Measurements from ENCODE around the gene BLOC1S5. TPM values are rescaled to one million over a fixed set of nuclear protein-coding genes. Genes with fewer than 3 reads are reported as not detected.

The BLOC1S5 gene, protein sequence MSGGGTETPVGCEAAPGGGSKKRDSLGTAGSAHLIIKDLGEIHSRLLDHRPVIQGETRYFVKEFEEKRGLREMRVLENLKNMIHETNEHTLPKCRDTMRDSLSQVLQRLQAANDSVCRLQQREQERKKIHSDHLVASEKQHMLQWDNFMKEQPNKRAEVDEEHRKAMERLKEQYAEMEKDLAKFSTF
- total RNA-seq (33.7 TPM), polyA plus RNA-seq (6.3 TPM)

DNA sequence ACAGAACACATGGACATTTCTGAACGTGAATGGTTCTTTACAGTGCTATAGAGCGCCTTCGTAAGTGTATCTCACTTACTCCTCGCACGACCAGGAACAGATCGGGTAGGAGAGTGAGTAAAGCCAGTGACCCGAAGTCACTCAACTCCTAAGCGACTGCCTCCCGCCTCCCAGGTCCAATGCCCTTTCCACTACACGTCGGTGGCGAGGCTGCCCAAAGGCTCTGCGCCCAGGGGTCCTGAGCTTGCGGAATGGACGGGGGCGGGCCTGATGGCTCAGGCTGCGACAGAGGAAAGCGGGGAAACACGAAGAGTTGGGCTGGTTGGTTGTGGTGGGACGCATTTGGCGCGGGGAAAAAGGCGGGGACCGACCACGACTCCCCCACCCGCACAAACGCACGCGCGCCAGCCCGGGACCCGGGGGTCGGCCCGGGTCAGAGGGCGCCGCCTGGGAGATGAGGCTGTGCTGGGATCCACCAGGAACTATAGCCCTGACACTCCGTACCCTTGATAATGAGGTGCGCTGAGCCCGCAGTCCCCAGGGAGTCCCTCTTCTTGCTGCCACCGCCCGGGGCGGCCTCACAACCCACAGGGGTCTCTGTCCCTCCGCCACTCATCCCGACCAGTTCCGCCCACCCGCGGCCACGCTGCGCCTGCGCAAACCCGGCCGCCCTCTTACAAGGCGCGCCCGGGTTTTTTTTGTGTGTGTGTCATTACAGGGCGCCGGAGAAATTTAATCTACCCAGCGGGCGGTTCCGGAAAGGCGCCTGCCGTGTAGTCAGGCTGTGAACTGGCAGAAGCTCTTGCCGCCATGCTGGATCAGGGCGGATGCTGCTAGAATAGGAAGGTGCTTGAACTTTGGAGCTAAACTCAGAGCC is at the start of gene BLOC1S5:
BLOC1S5 (minus strand) TSS at position 629 of the 877 bp plus-strand sequence; CDS start at position 616, 13 bp downstream.
- no peaks in the 10 kb centered on the region for H3K4me1 ChIP-seq (ENCODE audit: insufficient read depth)
- no peaks in the 10 kb centered on the region for H3K36me3 ChIP-seq (ENCODE audit: insufficient read depth)
- H3K27ac ChIP-seq (ENCODE audit: low read depth), result peak within 1 kb of the TSS; percentile 92
- H3K4me3 ChIP-seq (ENCODE audit: low read depth, low read length), result peak within 1 kb of the TSS; percentile 54
- WGBS, result under 1% methylated on average over 64 of the region's 64 CpGs
- peak; percentile 96 for DNase-seq (ENCODE audit: extremely low spot score)

- no peaks in the 10 kb centered on the region for H3K4me1 ChIP-seq (ENCODE audit: insufficient read depth)
- 51% methylated on average over 4 of the region's 4 CpGs for WGBS
- DNase-seq (ENCODE audit: extremely low spot score), result no peak
- no peaks in the 10 kb centered on the region for H3K36me3 ChIP-seq (ENCODE audit: insufficient read depth)
- no peak overlapping the region for H3K4me3 ChIP-seq (ENCODE audit: low read depth, low read length)
- H3K27ac ChIP-seq (ENCODE audit: low read depth), result no peak overlapping the region
These were observed 49.0 kb upstream of the BLOC1S5 start for GRCh38 chr6:8113131-8113654.

DNA sequence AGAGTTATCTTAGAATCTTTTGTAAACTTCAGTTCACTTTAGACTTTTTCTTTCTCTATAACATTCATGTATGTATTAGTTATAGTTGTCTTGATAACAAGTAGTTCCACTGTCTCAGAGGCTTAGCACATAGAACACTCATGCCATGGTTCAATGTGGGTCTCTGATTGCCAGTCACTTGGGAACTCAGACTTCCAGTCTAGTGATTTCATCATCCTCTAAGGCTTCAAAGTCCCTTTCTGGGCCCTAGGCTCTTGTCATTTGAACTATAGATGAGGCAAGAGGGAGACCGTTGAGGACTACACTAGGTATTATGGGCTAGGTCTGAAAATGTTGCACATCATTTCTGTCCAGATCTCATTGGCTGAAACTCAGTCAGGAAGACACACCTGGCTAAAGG is 46.5 kb upstream of the BLOC1S5 start:
- no peaks in the 10 kb centered on the region for H3K36me3 ChIP-seq (ENCODE audit: insufficient read depth)
- WGBS, result 88% methylated on average over 1 of the region's 1 CpG
- H3K27ac ChIP-seq (ENCODE audit: low read depth), result no peak overlapping the region
- H3K4me3 ChIP-seq (ENCODE audit: low read depth, low read length), result no peak overlapping the region
- H3K4me1 ChIP-seq (ENCODE audit: insufficient read depth), result no peaks in the 10 kb centered on the region
- DNase-seq (ENCODE audit: extremely low spot score), result no peak

DNA sequence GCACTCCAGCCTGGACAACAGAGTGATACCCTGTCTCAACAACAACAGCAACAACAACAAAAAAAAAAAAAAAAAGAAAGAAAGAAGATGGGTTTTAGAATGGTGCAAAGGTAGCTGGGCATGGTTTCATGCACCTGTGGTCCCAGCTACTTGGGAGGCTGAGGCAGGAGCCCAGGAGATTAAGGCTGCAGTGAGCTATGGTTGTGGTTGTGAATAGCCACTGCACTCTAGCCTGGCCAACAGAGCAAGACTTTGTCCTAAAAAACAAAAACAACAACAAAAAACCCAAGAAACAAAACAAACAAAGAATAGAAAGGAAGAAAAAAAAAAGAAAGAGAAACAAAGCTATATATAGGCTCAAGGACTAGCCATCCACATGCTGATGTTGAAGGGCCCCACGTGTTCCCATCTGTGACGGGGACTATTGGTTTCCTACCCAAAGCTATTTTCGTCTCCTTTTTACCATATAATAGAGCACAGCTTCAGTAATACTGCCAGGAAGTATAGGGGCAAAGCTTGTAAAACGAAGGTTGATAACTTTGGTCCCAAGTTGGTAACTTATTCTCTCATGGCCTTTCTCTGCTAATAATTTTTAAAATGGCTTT is 46.0 kb upstream of the BLOC1S5 start:
- DNase-seq (ENCODE audit: extremely low spot score), result no peak
- WGBS, result 65% methylated on average over 4 of the region's 4 CpGs

GRCh38 chr6:8108759-8109539 is 44.8 kb upstream of the BLOC1S5 start:
- H3K27ac ChIP-seq (ENCODE audit: low read depth), result no peak overlapping the region
- no peak for DNase-seq (ENCODE audit: extremely low spot score)
- no peak overlapping the region for H3K4me3 ChIP-seq (ENCODE audit: low read depth, low read length)
- no peaks in the 10 kb centered on the region for H3K36me3 ChIP-seq (ENCODE audit: insufficient read depth)
- WGBS, result 74% methylated on average over 13 of the region's 13 CpGs
- H3K4me1 ChIP-seq (ENCODE audit: insufficient read depth), result no peaks in the 10 kb centered on the region

More for the DNA sequence above, 46.0 kb upstream of the BLOC1S5 start:
- Histone ChIP-seq H3K4me3 (ENCODE audit: low read depth, low read length) (no peak overlapping the region), H3K27ac (ENCODE audit: low read depth) (no peak overlapping the region), H3K4me1 (ENCODE audit: insufficient read depth) (no peaks in the 10 kb centered on the region), H3K36me3 (ENCODE audit: insufficient read depth) (no peaks in the 10 kb centered on the region)

- no peak overlapping the region for H3K4me3 ChIP-seq (ENCODE audit: low read depth, low read length)
- no peak overlapping the region for H3K27ac ChIP-seq (ENCODE audit: low read depth)
- WGBS, result 64% methylated on average over 4 of the region's 4 CpGs
These were observed 44.0 kb upstream of the BLOC1S5 start for GRCh38 chr6:8108031-8108660.

DNA sequence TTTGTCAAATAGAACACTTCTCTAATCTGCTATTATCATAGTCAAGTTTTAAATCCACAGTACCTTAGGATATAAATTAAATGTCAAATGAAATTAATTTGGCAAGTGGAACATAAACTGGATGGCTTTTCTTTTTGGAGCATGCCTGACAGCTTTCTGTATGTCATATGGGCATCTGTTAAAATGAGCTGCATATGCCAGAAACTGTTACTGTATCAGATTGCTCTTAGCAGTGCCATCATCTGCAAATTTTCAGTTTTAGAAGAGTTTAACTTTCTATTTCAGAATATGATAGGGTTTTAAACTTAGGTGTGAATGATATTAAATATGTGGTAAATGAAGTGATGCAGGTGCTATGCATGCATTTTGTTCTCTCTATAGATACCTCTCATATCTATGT is 41.6 kb upstream of the BLOC1S5 start:
- no peak for DNase-seq (ENCODE audit: extremely low spot score)
- H3K4me1 ChIP-seq (ENCODE audit: insufficient read depth), result no peaks in the 10 kb centered on the region
- no peak overlapping the region for H3K27ac ChIP-seq (ENCODE audit: low read depth)
- no peak overlapping the region for H3K4me3 ChIP-seq (ENCODE audit: low read depth, low read length)
- no peaks in the 10 kb centered on the region for H3K36me3 ChIP-seq (ENCODE audit: insufficient read depth)

More at GRCh38 chr6:8108031-8108660, 44.0 kb upstream of the BLOC1S5 start:
- no peak for DNase-seq (ENCODE audit: extremely low spot score)
- H3K36me3 ChIP-seq (ENCODE audit: insufficient read depth), result no peaks in the 10 kb centered on the region
- H3K4me1 ChIP-seq (ENCODE audit: insufficient read depth), result no peaks in the 10 kb centered on the region

GRCh38 chr6:8103726-8104125 is 39.5 kb upstream of the BLOC1S5 start:
- Histone ChIP-seq H3K4me1 (ENCODE audit: insufficient read depth) (no peaks in the 10 kb centered on the region), H3K4me3 (ENCODE audit: low read depth, low read length) (no peak overlapping the region), H3K36me3 (ENCODE audit: insufficient read depth) (no peaks in the 10 kb centered on the region), H3K27ac (ENCODE audit: low read depth) (no peak overlapping the region)
- DNase-seq (ENCODE audit: extremely low spot score), result no peak

DNA sequence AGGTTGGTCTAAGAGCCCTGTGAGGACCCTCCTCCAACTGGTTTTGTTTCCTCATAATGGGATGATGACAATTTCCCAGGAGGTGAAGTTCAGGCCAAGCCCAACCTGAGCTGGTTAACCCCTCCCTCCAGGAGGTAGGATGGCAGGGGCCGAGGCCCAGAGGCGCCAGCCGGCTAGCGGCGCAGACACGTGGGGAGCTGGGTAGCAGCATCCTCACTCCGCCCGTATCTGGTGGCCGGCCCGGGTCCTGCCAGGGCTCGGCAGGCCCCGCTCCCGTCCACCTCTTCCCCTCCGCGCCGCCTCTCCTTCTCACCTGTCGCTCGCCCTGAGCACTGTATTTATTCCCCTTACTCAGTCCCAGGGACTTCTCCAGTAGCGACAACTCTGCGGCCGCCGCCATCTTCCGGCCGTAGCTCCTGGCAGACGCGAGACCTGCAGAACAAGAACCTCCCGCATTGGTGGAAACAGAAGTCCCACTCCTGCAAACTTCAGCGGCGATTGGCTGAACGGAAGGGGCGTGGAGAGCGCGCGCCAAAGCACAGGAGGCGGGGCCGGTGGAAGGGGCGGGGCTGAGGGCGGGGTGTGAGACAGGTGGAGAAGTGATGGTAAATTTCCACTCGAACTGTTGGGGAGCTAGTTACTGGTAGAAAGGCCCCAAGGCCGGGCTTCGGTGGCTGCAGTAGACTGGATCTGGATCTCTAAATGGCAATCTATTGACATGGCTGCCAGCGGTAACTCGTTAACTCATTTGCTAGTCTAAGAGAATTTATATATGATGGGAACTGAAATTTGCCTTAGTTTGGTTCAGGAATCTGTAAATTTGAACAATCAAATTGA is 38.2 kb upstream of the BLOC1S5 start, which contains the start of gene EEF1E1:
EEF1E1 (minus strand) TSS at position 427 of the 837 bp plus-strand sequence; CDS start at position 400, 27 bp downstream.
- H3K27ac ChIP-seq (ENCODE audit: low read depth), result no peak within 1 kb of the TSS
- H3K4me3 ChIP-seq (ENCODE audit: low read depth, low read length), result peak within 1 kb of the TSS; percentile 71
- DNase-seq (ENCODE audit: extremely low spot score), result peak; percentile 89
- no peaks in the 10 kb centered on the region for H3K4me1 ChIP-seq (ENCODE audit: insufficient read depth)
- 1% methylated on average over 43 of the region's 43 CpGs for WGBS
- no peaks in the 10 kb centered on the region for H3K36me3 ChIP-seq (ENCODE audit: insufficient read depth)

DNA sequence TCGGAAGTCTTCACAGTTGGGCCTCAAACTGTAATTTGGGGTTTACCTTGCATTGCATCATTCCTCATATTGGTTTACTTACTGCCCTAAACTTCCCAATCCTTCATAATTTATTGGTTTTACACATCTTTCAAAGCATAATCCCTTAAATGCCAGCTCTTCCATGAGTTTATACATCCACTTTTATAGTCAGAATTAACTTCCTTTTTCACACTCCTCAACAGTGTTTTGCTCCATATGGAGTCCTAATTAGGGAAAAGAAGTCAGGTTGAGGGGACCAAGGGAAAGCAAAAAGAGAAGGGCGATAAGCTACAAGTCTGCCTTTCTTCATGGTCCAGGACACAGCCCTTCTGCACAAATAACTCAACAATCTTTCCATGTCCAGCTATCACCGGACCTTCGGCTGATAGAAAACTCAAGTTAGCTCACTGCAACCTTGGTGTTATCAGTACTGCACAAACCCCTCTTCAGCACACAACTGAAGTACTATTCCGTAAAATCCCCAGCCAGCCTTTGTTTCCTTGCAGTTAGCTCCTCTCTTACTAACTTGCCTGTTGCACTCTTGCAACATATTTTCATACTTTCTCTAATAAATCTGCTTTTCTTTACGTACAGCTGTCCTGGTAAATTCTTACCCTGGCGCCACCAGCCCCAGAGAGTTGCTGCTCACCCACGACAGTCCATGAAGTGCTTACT is 36.1 kb upstream of the BLOC1S5 start:
- DNase-seq (ENCODE audit: extremely low spot score), result no peak
- Histone ChIP-seq H3K4me3 (ENCODE audit: low read depth, low read length) (no peak overlapping the region), H3K27ac (ENCODE audit: low read depth) (no peak overlapping the region), H3K36me3 (ENCODE audit: insufficient read depth) (peaks cover 2% of the 10 kb centered on the region), H3K4me1 (ENCODE audit: insufficient read depth) (no peaks in the 10 kb centered on the region)
- 91% methylated on average over 8 of the region's 8 CpGs for WGBS

GRCh38 chr6:8090650-8091049 is 26.5 kb upstream of the BLOC1S5 start:
- DNase-seq (ENCODE audit: extremely low spot score), result no peak
- Histone ChIP-seq H3K36me3 (ENCODE audit: insufficient read depth) (peaks cover 3% of the 10 kb centered on the region), H3K27ac (ENCODE audit: low read depth) (no peak overlapping the region), H3K4me3 (ENCODE audit: low read depth, low read length) (no peak overlapping the region), H3K4me1 (ENCODE audit: insufficient read depth) (no peaks in the 10 kb centered on the region)
- WGBS, result 97% methylated on average over 3 of the region's 3 CpGs

DNA sequence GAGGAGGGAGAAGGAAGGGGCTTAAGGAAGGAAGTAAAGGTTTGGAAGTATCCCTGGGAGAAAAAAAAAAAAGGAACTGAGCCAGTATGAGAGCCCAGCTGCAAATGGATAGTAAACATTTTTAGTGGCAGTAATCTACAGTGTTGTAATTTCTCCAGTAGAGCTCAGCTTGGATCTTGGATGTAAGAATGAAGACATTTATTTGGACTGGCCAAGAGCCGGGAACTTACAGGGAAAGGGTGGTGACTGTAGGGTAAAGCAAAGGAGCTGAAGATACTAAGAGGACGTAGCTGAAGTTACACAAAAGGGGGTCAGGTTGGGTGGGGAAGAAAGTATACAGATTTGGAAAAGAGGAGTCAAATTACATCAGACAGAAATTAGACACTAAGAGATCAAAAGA is 24.7 kb upstream of the BLOC1S5 start:
- Histone ChIP-seq H3K4me1 (ENCODE audit: insufficient read depth) (no peaks in the 10 kb centered on the region), H3K27ac (ENCODE audit: low read depth) (no peak overlapping the region), H3K36me3 (ENCODE audit: insufficient read depth) (peaks cover 3% of the 10 kb centered on the region), H3K4me3 (ENCODE audit: low read depth, low read length) (no peak overlapping the region)
- WGBS, result 81% methylated on average over 2 of the region's 2 CpGs
- no peak for DNase-seq (ENCODE audit: extremely low spot score)

Data from urinary bladder (tissue), 4 donors.